ENCODE measurements around the gene CFAP251. TPM values are rescaled to one million over a fixed set of nuclear protein-coding genes. Genes with fewer than 3 reads are reported as not detected.

Gene CFAP251
- polyA plus RNA-seq, 1 experiment, result 1.3 TPM

DNA sequence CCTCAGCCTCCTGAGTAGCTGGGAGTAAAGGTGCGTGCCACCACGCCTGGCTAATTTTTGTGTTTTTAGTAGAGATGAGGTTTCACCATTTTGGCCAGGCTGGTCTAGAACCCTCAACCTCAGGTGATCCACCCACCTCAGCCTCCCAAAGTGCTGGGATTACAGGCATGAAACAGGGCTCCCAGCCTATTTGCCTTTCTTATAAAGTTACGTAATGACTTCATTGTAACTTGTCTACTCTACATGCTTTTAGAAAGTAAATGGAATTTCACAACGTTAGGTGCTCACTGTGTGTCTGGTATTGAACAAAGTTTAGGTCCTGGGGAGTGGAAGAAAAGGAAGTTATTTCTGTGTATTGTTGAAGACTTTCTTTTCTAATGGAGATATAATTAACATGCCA is 12.5 kb downstream of the CFAP251 start:
- ChIA-PET POLR2A (no interaction called here), CTCF (no interaction called here)
- DNase-seq (ENCODE audit: low read depth), result no peak
- H3K4me3 ChIP-seq (ENCODE audit: low read depth, low read length), result no peak overlapping the region
- TF ChIP-seq, protein P1, sequence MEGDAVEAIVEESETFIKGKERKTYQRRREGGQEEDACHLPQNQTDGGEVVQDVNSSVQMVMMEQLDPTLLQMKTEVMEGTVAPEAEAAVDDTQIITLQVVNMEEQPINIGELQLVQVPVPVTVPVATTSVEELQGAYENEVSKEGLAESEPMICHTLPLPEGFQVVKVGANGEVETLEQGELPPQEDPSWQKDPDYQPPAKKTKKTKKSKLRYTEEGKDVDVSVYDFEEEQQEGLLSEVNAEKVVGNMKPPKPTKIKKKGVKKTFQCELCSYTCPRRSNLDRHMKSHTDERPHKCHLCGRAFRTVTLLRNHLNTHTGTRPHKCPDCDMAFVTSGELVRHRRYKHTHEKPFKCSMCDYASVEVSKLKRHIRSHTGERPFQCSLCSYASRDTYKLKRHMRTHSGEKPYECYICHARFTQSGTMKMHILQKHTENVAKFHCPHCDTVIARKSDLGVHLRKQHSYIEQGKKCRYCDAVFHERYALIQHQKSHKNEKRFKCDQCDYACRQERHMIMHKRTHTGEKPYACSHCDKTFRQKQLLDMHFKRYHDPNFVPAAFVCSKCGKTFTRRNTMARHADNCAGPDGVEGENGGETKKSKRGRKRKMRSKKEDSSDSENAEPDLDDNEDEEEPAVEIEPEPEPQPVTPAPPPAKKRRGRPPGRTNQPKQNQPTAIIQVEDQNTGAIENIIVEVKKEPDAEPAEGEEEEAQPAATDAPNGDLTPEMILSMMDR (IDR thresholded peaks at IDR 0.05; ENCODE audit: insufficient read depth, low read depth, low read length), result no peak
- no peaks in the 10 kb centered on the region for H3K36me3 ChIP-seq (ENCODE audit: control insufficient read depth, insufficient read depth, low read length)
- no peaks in the 10 kb centered on the region for H3K27me3 ChIP-seq (ENCODE audit: control insufficient read depth, insufficient read depth, low read length)

DNA sequence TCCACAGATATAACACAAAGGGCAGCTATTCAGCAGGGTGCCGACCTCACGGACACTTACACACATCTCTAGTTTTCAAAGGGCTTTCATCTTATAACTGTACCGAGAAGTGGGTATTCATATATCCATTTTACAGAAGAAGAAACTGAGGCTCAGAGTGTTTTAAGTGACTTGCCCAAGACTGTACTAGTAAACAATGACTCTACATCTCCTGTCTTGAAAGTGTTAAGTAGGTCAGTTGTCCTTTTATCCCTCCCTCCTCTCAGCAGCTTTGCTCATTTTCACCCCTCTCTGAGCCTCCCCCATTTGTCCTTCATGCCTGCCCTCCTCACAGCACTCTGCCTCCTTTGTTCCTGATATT is 13.8 kb downstream of the CFAP251 start:
- POLR2A ChIA-PET, result no interaction called here
- Histone ChIP-seq H3K4me3 (ENCODE audit: low read depth, low read length) (no peak overlapping the region), H3K36me3 (ENCODE audit: control insufficient read depth, insufficient read depth, low read length) (no peaks in the 10 kb centered on the region), H3K27me3 (ENCODE audit: control insufficient read depth, insufficient read depth, low read length) (no peaks in the 10 kb centered on the region)
- TF ChIP-seq, protein P1 (IDR thresholded peaks at IDR 0.05; ENCODE audit: insufficient read depth, low read depth, low read length), result no peak
- CTCF ChIA-PET, result no interaction called here
- no peak for DNase-seq (ENCODE audit: low read depth)

DNA sequence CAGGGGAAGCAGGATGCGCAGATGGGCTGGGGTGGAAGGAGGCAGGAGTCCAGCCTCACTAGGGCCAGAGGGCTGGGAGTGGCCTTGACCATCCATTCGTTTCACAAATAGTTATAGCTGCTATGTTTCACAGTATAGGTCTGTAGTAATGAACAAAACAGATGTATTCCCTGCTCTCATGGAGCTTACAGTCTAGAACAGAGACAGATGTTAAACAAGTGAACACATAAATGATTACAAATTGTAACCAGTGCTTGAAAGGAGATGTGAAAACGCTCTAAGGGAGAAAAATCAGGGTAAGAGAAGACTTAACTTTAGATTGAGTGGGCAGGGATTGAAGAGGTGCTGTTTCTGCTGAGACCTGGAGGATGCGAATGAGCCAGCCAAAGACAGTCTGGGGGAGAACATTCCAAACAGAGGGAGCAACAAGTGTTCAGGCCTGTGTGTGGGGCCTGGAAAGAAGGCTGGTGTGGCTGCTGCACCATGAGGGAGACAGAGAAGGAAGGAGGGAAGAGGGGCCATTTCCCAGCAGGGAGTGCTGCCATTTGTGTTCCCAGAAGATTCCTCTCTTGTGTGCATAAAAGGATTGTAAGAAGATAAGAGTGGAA is 14.6 kb downstream of the CFAP251 start:
- CTCF ChIA-PET, result no interaction called here
- Histone ChIP-seq H3K36me3 (ENCODE audit: control insufficient read depth, insufficient read depth, low read length) (no peaks in the 10 kb centered on the region), H3K27me3 (ENCODE audit: control insufficient read depth, insufficient read depth, low read length) (no peaks in the 10 kb centered on the region), H3K4me3 (ENCODE audit: low read depth, low read length) (no peak overlapping the region)
- TF ChIP-seq, protein P1 (IDR thresholded peaks at IDR 0.05; ENCODE audit: insufficient read depth, low read depth, low read length), result no peak
- DNase-seq (ENCODE audit: low read depth), result no peak
- POLR2A ChIA-PET, result no interaction called here

DNA sequence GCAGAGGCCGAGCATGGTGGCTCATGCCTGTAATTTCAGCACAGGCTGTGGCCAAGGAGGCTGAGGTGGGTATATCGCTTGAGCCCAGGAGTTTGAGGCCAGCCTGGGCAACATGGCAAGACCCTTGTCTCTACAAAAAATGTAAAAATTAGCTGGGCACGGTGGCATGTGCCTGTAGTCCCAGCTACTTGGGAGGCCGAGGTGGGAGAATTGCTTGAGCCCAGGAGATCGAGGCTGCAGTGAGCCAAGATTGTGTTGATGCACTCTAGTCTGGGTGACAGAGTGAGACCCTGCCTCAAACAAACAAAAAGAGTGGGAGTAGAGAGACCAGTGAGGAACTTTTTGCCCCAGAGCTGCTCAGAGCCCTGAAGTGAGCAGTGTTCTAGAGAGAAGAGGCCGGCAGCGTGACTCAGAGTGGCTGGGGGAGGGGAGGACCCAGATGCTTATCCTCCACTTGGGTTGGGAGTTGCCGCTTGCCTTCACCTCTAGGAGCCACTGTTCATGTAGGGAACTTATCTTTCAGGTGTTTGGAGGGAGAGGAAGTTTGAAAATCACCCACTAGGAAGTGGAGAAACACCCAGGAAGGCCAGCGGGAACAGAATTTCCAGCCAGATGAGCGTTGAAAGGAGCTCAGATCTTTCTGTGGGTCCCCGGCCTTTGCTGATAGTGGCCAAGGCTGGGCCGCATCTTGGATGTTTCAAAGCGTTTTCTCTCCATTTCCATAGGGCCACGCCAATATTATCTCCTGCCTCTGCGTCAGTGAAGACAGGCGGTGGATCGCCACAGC is 15.3 kb downstream of the CFAP251 start:
- TF ChIP-seq, protein P1 (IDR thresholded peaks at IDR 0.05; ENCODE audit: insufficient read depth, low read depth, low read length), result no peak
- POLR2A ChIA-PET, result no interaction called here
- Histone ChIP-seq H3K4me3 (ENCODE audit: low read depth, low read length) (no peak overlapping the region), H3K36me3 (ENCODE audit: control insufficient read depth, insufficient read depth, low read length) (no peaks in the 10 kb centered on the region), H3K27me3 (ENCODE audit: control insufficient read depth, insufficient read depth, low read length) (no peaks in the 10 kb centered on the region)
- CTCF ChIA-PET, result interaction anchor here (1.6 kb wide), 1 partner anchor 9 kb away, joined by 5 read pairs; no protein-coding TSS in a partner anchor
- no peak for DNase-seq (ENCODE audit: low read depth)

DNA sequence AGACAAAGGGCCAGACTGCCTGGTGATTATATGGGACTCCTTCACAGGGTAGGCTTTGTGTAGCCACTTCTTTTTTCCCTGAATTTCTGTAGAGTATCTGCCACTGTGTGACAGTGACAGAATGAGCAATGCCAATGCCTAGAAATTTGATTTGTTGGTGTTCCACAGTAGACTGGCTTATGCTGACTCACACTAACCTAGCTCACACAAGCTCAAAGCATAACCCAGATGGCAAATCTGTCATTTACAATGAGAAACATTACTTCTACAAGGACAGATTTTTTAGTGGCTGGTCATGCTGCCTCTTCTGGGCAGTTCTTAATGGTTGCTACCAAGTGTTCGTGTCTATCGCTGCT is 15.9 kb downstream of the CFAP251 start:
- POLR2A ChIA-PET, result no interaction called here
- CTCF ChIA-PET, result interaction anchor here (1.6 kb wide), 1 partner anchor 9 kb away, joined by 5 read pairs; no protein-coding TSS in a partner anchor
- DNase-seq (ENCODE audit: low read depth), result no peak

More for the DNA sequence above, 15.9 kb downstream of the CFAP251 start:
- Histone ChIP-seq H3K4me3 (ENCODE audit: low read depth, low read length) (no peak overlapping the region), H3K27me3 (ENCODE audit: control insufficient read depth, insufficient read depth, low read length) (no peaks in the 10 kb centered on the region), H3K36me3 (ENCODE audit: control insufficient read depth, insufficient read depth, low read length) (no peaks in the 10 kb centered on the region)
- TF ChIP-seq, protein P1 (IDR thresholded peaks at IDR 0.05; ENCODE audit: insufficient read depth, low read depth, low read length), result no peak

All from BJ (cell line).